IgD-negative memory B cell (primary cell): ENCODE data around the gene PMIS2. TPM values are rescaled to one million over a fixed set of nuclear protein-coding genes. Genes with fewer than 3 reads are reported as not detected.
A peak's percentile ranks its signal among the peaks of the same experiment; 100 is the strongest.

Source experiments
- H3K27ac Mint-ChIP-seq, 3 donors: one replicate each; pipeline ENCODE4 v1.8.0; 2020 to 2022; ENCODE audit warnings: mild to moderate bottlenecking in 3 of 3, mixed read lengths in 3 of 3, moderate library complexity in 1 of 3
- H3K27me3 Mint-ChIP-seq: one replicate; pipeline ENCODE4 v1.8.0; 2021; ENCODE audit warnings: mixed read lengths
- H3K36me3 Mint-ChIP-seq: one replicate; pipeline ENCODE4 v1.8.0; 2020; ENCODE audit warnings: mild to moderate bottlenecking, mixed read lengths
- H3K4me1 Mint-ChIP-seq, 3 donors: one replicate each; pipeline ENCODE4 v1.8.0; 2020 to 2022; ENCODE audit warnings: mixed read lengths in 3 of 3, mild to moderate bottlenecking in 1 of 3
- H3K4me3 Mint-ChIP-seq, 4 donors: one replicate each; pipeline ENCODE4 v1.8.0; 2020 to 2022; ENCODE audit warnings: mild to moderate bottlenecking in 4 of 4, mixed read lengths in 4 of 4, moderate library complexity in 3 of 4
- H3K9me3 Mint-ChIP-seq, 3 donors: one replicate each; pipeline ENCODE4 v1.8.0; 2020 to 2021; ENCODE audit warnings: mixed read lengths in 3 of 3, mild to moderate bottlenecking in 1 of 3
- polyA plus RNA-seq: library from polyadenylated mRNA; unstranded; fragments of 300-500 nt; fragmentation: Illumina TruSeq; gene quantifications from one replicate; pipeline ENCODE4 v1.2.3, GENCODE V29; 2021

The PMIS2 gene
- not detected for polyA plus RNA-seq

GRCh38 chr19:35585848-35586247 is at the start of gene PMIS2:
PMIS2 (plus strand) TSS chr19:35586173; CDS start chr19:35586260, 87 bp downstream.
- no peak within 1 kb of the TSS for H3K4me3 Mint-ChIP-seq
- no peaks in the 10 kb centered on the region for H3K36me3 Mint-ChIP-seq
- H3K4me1 Mint-ChIP-seq = no peaks in the 10 kb centered on the region
- peaks cover 10% of the 10 kb centered on the region for H3K27me3 Mint-ChIP-seq
- no peak within 1 kb of the TSS for H3K27ac Mint-ChIP-seq
- H3K9me3 Mint-ChIP-seq = peaks cover 0 to 1% (median 0%) of the 10 kb centered on the region in 3 donors

GRCh38 chr19:35539314-35539713 is 46.7 kb upstream of the PMIS2 start:
- Mint-ChIP-seq H3K36me3 (no peaks in the 10 kb centered on the region), H3K9me3 (no peaks in the 10 kb centered on the region), H3K27me3 (no peaks in the 10 kb centered on the region), H3K27ac (peak overlapping the region in 1 of 3 donors; percentile 28), H3K4me3 (no peak overlapping the region), H3K4me1 (peaks cover 2 to 16% (median 9%) of the 10 kb centered on the region in 3 donors)

GRCh38 chr19:35539850-35540249 is 46.1 kb upstream of the PMIS2 start:
- Mint-ChIP-seq H3K36me3 (no peaks in the 10 kb centered on the region), H3K9me3 (no peaks in the 10 kb centered on the region), H3K27me3 (no peaks in the 10 kb centered on the region), H3K27ac (no peak overlapping the region), H3K4me1 (peaks cover 8 to 19% (median 14%) of the 10 kb centered on the region in 3 donors), H3K4me3 (peak overlapping the region in 1 of 4 donors; percentile 67)

- no peaks in the 10 kb centered on the region for H3K27me3 Mint-ChIP-seq
- peak overlapping the region in 2 of 3 donors; percentile 22 to 92 for H3K27ac Mint-ChIP-seq
- H3K4me3 Mint-ChIP-seq = peak overlapping the region in 2 of 4 donors; percentile 67 to 74
- H3K9me3 Mint-ChIP-seq = no peaks in the 10 kb centered on the region
- H3K36me3 Mint-ChIP-seq = no peaks in the 10 kb centered on the region
- H3K4me1 Mint-ChIP-seq = peaks cover 9 to 20% (median 13%) of the 10 kb centered on the region in 3 donors
Measured at GRCh38 chr19:35540356-35540927, 45.5 kb upstream of the PMIS2 start.

GRCh38 chr19:35542209-35542608 is 43.8 kb upstream of the PMIS2 start:
- peak overlapping the region in 1 of 4 donors; percentile 86 for H3K4me3 Mint-ChIP-seq
- no peaks in the 10 kb centered on the region for H3K27me3 Mint-ChIP-seq
- H3K27ac Mint-ChIP-seq = no peak overlapping the region
- H3K36me3 Mint-ChIP-seq = no peaks in the 10 kb centered on the region
- no peaks in the 10 kb centered on the region for H3K9me3 Mint-ChIP-seq
- peaks cover 15 to 26% (median 17%) of the 10 kb centered on the region in 3 donors for H3K4me1 Mint-ChIP-seq

GRCh38 chr19:35543280-35544109 is 42.5 kb upstream of the PMIS2 start:
- Mint-ChIP-seq H3K4me3 (peak overlapping the region in 2 of 4 donors; percentile 86 to 94), H3K36me3 (no peaks in the 10 kb centered on the region), H3K27me3 (no peaks in the 10 kb centered on the region), H3K4me1 (peaks cover 16 to 26% (median 17%) of the 10 kb centered on the region in 3 donors), H3K27ac (no peak overlapping the region), H3K9me3 (no peaks in the 10 kb centered on the region)

GRCh38 chr19:35544110-35544802 is 41.7 kb upstream of the PMIS2 start:
- Mint-ChIP-seq H3K4me3 (peak overlapping the region; percentile 86 to 94 (median 90)), H3K9me3 (no peaks in the 10 kb centered on the region), H3K36me3 (peaks cover 3% of the 10 kb centered on the region), H3K27me3 (no peaks in the 10 kb centered on the region), H3K27ac (peak overlapping the region in 2 of 3 donors; percentile 61 to 79), H3K4me1 (peaks cover 17 to 31% (median 19%) of the 10 kb centered on the region in 3 donors)

GRCh38 chr19:35545001-35545854 is 40.7 kb upstream of the PMIS2 start, which contains the start of gene TMEM147:
TMEM147 (plus strand) TSS chr19:35545626; CDS start chr19:35545740, 114 bp downstream.
- no peaks in the 10 kb centered on the region for H3K27me3 Mint-ChIP-seq
- H3K4me3 Mint-ChIP-seq = peak within 1 kb of the TSS; percentile 86 to 94 (median 90)
- H3K9me3 Mint-ChIP-seq = no peaks in the 10 kb centered on the region
- peak within 1 kb of the TSS; percentile 61 to 97 (median 86) for H3K27ac Mint-ChIP-seq
- peaks cover 17 to 29% (median 19%) of the 10 kb centered on the region in 3 donors for H3K4me1 Mint-ChIP-seq
- peaks cover 3% of the 10 kb centered on the region for H3K36me3 Mint-ChIP-seq

- H3K27me3 Mint-ChIP-seq = no peaks in the 10 kb centered on the region
- H3K4me3 Mint-ChIP-seq = peak overlapping the region; percentile 86 to 94 (median 90)
- H3K27ac Mint-ChIP-seq = peak overlapping the region; percentile 45 to 97 (median 67)
- peaks cover 4% of the 10 kb centered on the region for H3K36me3 Mint-ChIP-seq
- peaks cover 14 to 23% (median 17%) of the 10 kb centered on the region in 3 donors for H3K4me1 Mint-ChIP-seq
- H3K9me3 Mint-ChIP-seq = no peaks in the 10 kb centered on the region
Measured at GRCh38 chr19:35545855-35546381, 40.1 kb upstream of the PMIS2 start.

GRCh38 chr19:35546532-35546931 is 39.4 kb upstream of the PMIS2 start:
- no peaks in the 10 kb centered on the region for H3K27me3 Mint-ChIP-seq
- H3K27ac Mint-ChIP-seq = peak overlapping the region in 2 of 3 donors; percentile 45 to 97

GRCh38 chr19:35549174-35549788 is 36.7 kb upstream of the PMIS2 start:
- Mint-ChIP-seq H3K4me1 (peaks cover 15 to 21% (median 17%) of the 10 kb centered on the region in 3 donors), H3K4me3 (peak overlapping the region in 2 of 4 donors; percentile 64), H3K27ac (peak overlapping the region in 2 of 3 donors; percentile 8 to 49), H3K27me3 (no peaks in the 10 kb centered on the region), H3K36me3 (peaks cover 4% of the 10 kb centered on the region), H3K9me3 (no peaks in the 10 kb centered on the region)

More at GRCh38 chr19:35546532-35546931, 39.4 kb upstream of the PMIS2 start:
- Mint-ChIP-seq H3K36me3 (peaks cover 4% of the 10 kb centered on the region), H3K4me3 (peak overlapping the region; percentile 86 to 94 (median 90)), H3K4me1 (peaks cover 14 to 21% (median 17%) of the 10 kb centered on the region in 3 donors), H3K9me3 (no peaks in the 10 kb centered on the region)

- Mint-ChIP-seq H3K9me3 (no peaks in the 10 kb centered on the region), H3K4me1 (peaks cover 8 to 16% (median 13%) of the 10 kb centered on the region in 3 donors), H3K4me3 (no peak overlapping the region), H3K27ac (no peak overlapping the region), H3K36me3 (peaks cover 4% of the 10 kb centered on the region), H3K27me3 (no peaks in the 10 kb centered on the region)
Measured at GRCh38 chr19:35549879-35550523, 36.0 kb upstream of the PMIS2 start.
